Activated CD4-positive, alpha-beta T cell treated with anti-CD3 and anti-CD28 coated beads, Interleukin-10, Interleukin-2, amounts not matched to agents 100 ng/mL and 50 ng/mL, durations not matched to agents 16 hours and 8 hours (primary cell): ENCODE results near the gene CEACAM21.

Source experiments
- DNase-seq: peaks from one replicate; pipeline ENCODE4 v3.0.0-alpha.2; 2020

The CEACAM21 gene

GRCh38 chr19:41575998-41576397 is at the start of gene CEACAM21:
TSS of gene CEACAM21 (plus strand) at chr19:41576166. CDS start at chr19:41576275, 109 bp downstream.
- DNase-seq, result peak; percentile 76

GRCh38 chr19:41527089-41527488 is 48.9 kb upstream of the CEACAM21 start:
- DNase-seq, result no peak

- DNase-seq, result no peak
Observed at GRCh38 chr19:41528106-41528505, 47.9 kb upstream of the CEACAM21 start.

- no peak for DNase-seq
Observed at GRCh38 chr19:41529484-41530183, 46.3 kb upstream of the CEACAM21 start.

- no peak for DNase-seq
Observed at GRCh38 chr19:41530184-41530534, 45.8 kb upstream of the CEACAM21 start.

GRCh38 chr19:41530761-41531301 is 45.1 kb upstream of the CEACAM21 start:
- no peak for DNase-seq

GRCh38 chr19:41531438-41532311 is 44.3 kb upstream of the CEACAM21 start:
- peak; percentile 93 for DNase-seq

GRCh38 chr19:41532526-41532925 is 43.4 kb upstream of the CEACAM21 start:
- DNase-seq, result no peak

GRCh38 chr19:41533671-41534215 is 42.2 kb upstream of the CEACAM21 start:
- no peak for DNase-seq

- peak; percentile 67 for DNase-seq
Observed at GRCh38 chr19:41535029-41535622, 40.8 kb upstream of the CEACAM21 start.

- DNase-seq, result peak; percentile 57
Observed at GRCh38 chr19:41537789-41538188, 38.2 kb upstream of the CEACAM21 start.

GRCh38 chr19:41540041-41540695 is 35.8 kb upstream of the CEACAM21 start:
- DNase-seq, result no peak

GRCh38 chr19:41541990-41542584 is 33.9 kb upstream of the CEACAM21 start:
- DNase-seq, result peak; percentile 84

GRCh38 chr19:41542622-41543021 is 33.3 kb upstream of the CEACAM21 start:
- DNase-seq, result no peak

GRCh38 chr19:41543582-41543981 is 32.4 kb upstream of the CEACAM21 start:
- no peak for DNase-seq

GRCh38 chr19:41545547-41545946 is 30.4 kb upstream of the CEACAM21 start:
- DNase-seq, result peak; percentile 61

- DNase-seq, result peak; percentile 73
Observed at GRCh38 chr19:41546386-41546789, 29.6 kb upstream of the CEACAM21 start.

- no peak for DNase-seq
Observed at GRCh38 chr19:41546961-41547360, 29.0 kb upstream of the CEACAM21 start.

GRCh38 chr19:41547569-41547968 is 28.4 kb upstream of the CEACAM21 start:
- no peak for DNase-seq

GRCh38 chr19:41548047-41548446 is 27.9 kb upstream of the CEACAM21 start:
- no peak for DNase-seq

- DNase-seq, result peak; percentile 91
Observed at GRCh38 chr19:41548954-41549688, 26.8 kb upstream of the CEACAM21 start.
